ENCODE results near the gene MUC13.

Gene MUC13

GRCh38 chr3:124887177-124887931, 47.2 kb downstream of the MUC13 start, which contains the start of gene ITGB5:
ITGB5 (minus strand) TSS chr3:124887365; CDS start chr3:124887000, 365 bp downstream.
- peak; percentile 88 for DNase-seq
- H2BK12ac ChIP-seq (ENCODE audit: low read length in 2 of 2), result peak within 1 kb of the TSS; percentile 43 to 92
- H3K4me2 ChIP-seq (ENCODE audit: low read length, poor library complexity, severe bottlenecking), result peak within 1 kb of the TSS; percentile 83
- peak within 1 kb of the TSS; percentile 20 to 67 for H3K23ac ChIP-seq (ENCODE audit: low read length in 2 of 2)
- H3K14ac ChIP-seq (ENCODE audit: low read length in 2 of 2), result peak within 1 kb of the TSS; percentile 81 to 96
- peak within 1 kb of the TSS; percentile 99 for H3K18ac ChIP-seq (ENCODE audit: low read depth in 1 of 2, low read length in 2 of 2)
- peak within 1 kb of the TSS; percentile 86 for H2BK5ac ChIP-seq (ENCODE audit: low read depth, low read length, poor library complexity, severe bottlenecking)
- peak within 1 kb of the TSS; percentile 6 for H2AFZ ChIP-seq (ENCODE audit: low read depth, low read length)
- H3K4me1 ChIP-seq (ENCODE audit: control insufficient read depth, insufficient read depth, low read depth, low read length), result peaks cover 18% of the 10 kb centered on the region
- H2BK120ac ChIP-seq (ENCODE audit: low read depth, low read length), result peak within 1 kb of the TSS; percentile 93
- no peaks in the 10 kb centered on the region for H3K27me3 ChIP-seq (ENCODE audit: control insufficient read depth in 1 of 2, insufficient read depth in 1 of 2, low read length in 2 of 2)
- peak within 1 kb of the TSS; percentile 95 for H2BK15ac ChIP-seq (ENCODE audit: low read depth, poor library complexity, severe bottlenecking)
- under 1% methylated on average over 69 of the region's 78 CpGs for WGBS
- peak within 1 kb of the TSS; percentile 66 to 90 for H3K4ac ChIP-seq (ENCODE audit: low read depth in 1 of 2, low read length in 2 of 2)
- peak within 1 kb of the TSS; percentile 86 to 91 for H3K4me3 ChIP-seq (ENCODE audit: insufficient read depth in 1 of 2, low read depth in 1 of 2, low read length in 2 of 2)
- H4K8ac ChIP-seq (ENCODE audit: low read length), result peak within 1 kb of the TSS; percentile 83
- H3K9ac ChIP-seq (ENCODE audit: low read length), result peak within 1 kb of the TSS; percentile 95
- no peaks in the 10 kb centered on the region for H3K79me1 ChIP-seq (replicated peaks; ENCODE audit: low read length, poor library complexity, severe bottlenecking)
- peaks cover 0 to 15% of the 10 kb centered on the region in 2 experiments for H3K36me3 ChIP-seq (ENCODE audit: control insufficient read depth in 1 of 2, insufficient read depth in 2 of 2, low read depth in 1 of 2, low read length in 2 of 2)
- no peaks in the 10 kb centered on the region for H3K9me3 ChIP-seq (ENCODE audit: control insufficient read depth, low read length)
- H2AK5ac ChIP-seq (ENCODE audit: low read length, severe bottlenecking), result no peak within 1 kb of the TSS
- H4K91ac ChIP-seq (ENCODE audit: low read length), result peak within 1 kb of the TSS; percentile 93
- peak within 1 kb of the TSS; percentile 59 for H3K27ac ChIP-seq (ENCODE audit: low read length, poor library complexity, severe bottlenecking)

GRCh38 chr3:124886168-124887056, 48.1 kb downstream of the MUC13 start:
- peak overlapping the region; percentile 93 for H4K91ac ChIP-seq (ENCODE audit: low read length)
- H3K9ac ChIP-seq (ENCODE audit: low read length), result peak overlapping the region; percentile 95
- DNase-seq, result peak; percentile 71
- peak overlapping the region; percentile 83 for H4K8ac ChIP-seq (ENCODE audit: low read length)
- peaks cover 20% of the 10 kb centered on the region for H3K4me1 ChIP-seq (ENCODE audit: control insufficient read depth, insufficient read depth, low read depth, low read length)
- H2BK15ac ChIP-seq (ENCODE audit: low read depth, poor library complexity, severe bottlenecking), result peak overlapping the region; percentile 95
- H3K79me1 ChIP-seq (replicated peaks; ENCODE audit: low read length, poor library complexity, severe bottlenecking), result no peaks in the 10 kb centered on the region
- H2BK120ac ChIP-seq (ENCODE audit: low read depth, low read length), result peak overlapping the region; percentile 93
- H3K14ac ChIP-seq (ENCODE audit: low read length in 2 of 2), result peak overlapping the region; percentile 81 to 96
- H3K27me3 ChIP-seq (ENCODE audit: control insufficient read depth in 1 of 2, insufficient read depth in 1 of 2, low read length in 2 of 2), result no peaks in the 10 kb centered on the region
- peak overlapping the region; percentile 86 to 91 for H3K4me3 ChIP-seq (ENCODE audit: insufficient read depth in 1 of 2, low read depth in 1 of 2, low read length in 2 of 2)
- peaks cover 0 to 16% of the 10 kb centered on the region in 2 experiments for H3K36me3 ChIP-seq (ENCODE audit: control insufficient read depth in 1 of 2, insufficient read depth in 2 of 2, low read depth in 1 of 2, low read length in 2 of 2)
- no peak overlapping the region for H2AK5ac ChIP-seq (ENCODE audit: low read length, severe bottlenecking)
- peak overlapping the region; percentile 59 for H3K27ac ChIP-seq (ENCODE audit: low read length, poor library complexity, severe bottlenecking)
- peak overlapping the region; percentile 4 to 43 for H2BK12ac ChIP-seq (ENCODE audit: low read length in 2 of 2)
- peak overlapping the region; percentile 99 for H3K18ac ChIP-seq (ENCODE audit: low read depth in 1 of 2, low read length in 2 of 2)
- H2BK5ac ChIP-seq (ENCODE audit: low read depth, low read length, poor library complexity, severe bottlenecking), result peak overlapping the region; percentile 86
- H3K23ac ChIP-seq (ENCODE audit: low read length in 2 of 2), result peak overlapping the region; percentile 20 to 67
- peak overlapping the region; percentile 83 for H3K4me2 ChIP-seq (ENCODE audit: low read length, poor library complexity, severe bottlenecking)
- peak overlapping the region; percentile 90 to 94 for H3K4ac ChIP-seq (ENCODE audit: low read depth in 1 of 2, low read length in 2 of 2)
- WGBS, result under 1% methylated on average over 70 of the region's 87 CpGs
- no peaks in the 10 kb centered on the region for H3K9me3 ChIP-seq (ENCODE audit: control insufficient read depth, low read length)
- no peak overlapping the region for H2AFZ ChIP-seq (ENCODE audit: low read depth, low read length)

- Histone ChIP-seq H4K8ac (ENCODE audit: low read length) (peak overlapping the region; percentile 83), H2BK15ac (ENCODE audit: low read depth, poor library complexity, severe bottlenecking) (peak overlapping the region; percentile 84), H3K4ac (ENCODE audit: low read depth in 1 of 2, low read length in 2 of 2) (peak overlapping the region; percentile 26 to 94), H3K9ac (ENCODE audit: low read length) (peak overlapping the region; percentile 95), H3K4me2 (ENCODE audit: low read length, poor library complexity, severe bottlenecking) (peak overlapping the region; percentile 67), H2BK120ac (ENCODE audit: low read depth, low read length) (peak overlapping the region; percentile 93), H3K27ac (ENCODE audit: low read length, poor library complexity, severe bottlenecking) (peak overlapping the region; percentile 59), H3K14ac (ENCODE audit: low read length in 2 of 2) (peak overlapping the region; percentile 14 to 22), H3K79me1 (replicated peaks; ENCODE audit: low read length, poor library complexity, severe bottlenecking) (no peaks in the 10 kb centered on the region), H3K18ac (ENCODE audit: low read depth in 1 of 2, low read length in 2 of 2) (peak overlapping the region; percentile 99), H3K27me3 (ENCODE audit: control insufficient read depth in 1 of 2, insufficient read depth in 1 of 2, low read length in 2 of 2) (no peaks in the 10 kb centered on the region), H3K23ac (ENCODE audit: low read length in 2 of 2) (peak overlapping the region in 1 of 2 experiments; percentile 48), H3K4me3 (ENCODE audit: insufficient read depth in 1 of 2, low read depth in 1 of 2, low read length in 2 of 2) (peak overlapping the region; percentile 86 to 91), H2BK12ac (ENCODE audit: low read length in 2 of 2) (peak overlapping the region; percentile 4 to 75), H2AK5ac (ENCODE audit: low read length, severe bottlenecking) (no peak overlapping the region), H3K9me3 (ENCODE audit: control insufficient read depth, low read length) (no peaks in the 10 kb centered on the region), H3K4me1 (ENCODE audit: control insufficient read depth, insufficient read depth, low read depth, low read length) (peaks cover 20% of the 10 kb centered on the region), H2BK5ac (ENCODE audit: low read depth, low read length, poor library complexity, severe bottlenecking) (no peak overlapping the region), H2AFZ (ENCODE audit: low read depth, low read length) (no peak overlapping the region), H4K91ac (ENCODE audit: low read length) (peak overlapping the region; percentile 90), H3K36me3 (ENCODE audit: control insufficient read depth in 1 of 2, insufficient read depth in 2 of 2, low read depth in 1 of 2, low read length in 2 of 2) (peaks cover 0 to 16% of the 10 kb centered on the region in 2 experiments)
- WGBS, result 1% methylated on average over 10 of the region's 17 CpGs
- DNase-seq, result peak; percentile 56
Observed at GRCh38 chr3:124885466-124886167, 48.9 kb downstream of the MUC13 start.
